ENCODE data around the gene XKRX.

- TF ChIP-seq CTCF (IDR thresholded peaks at IDR 0.05; ENCODE audit: insufficient read depth, low read length) (no peak), POLR2AphosphoS5 (IDR thresholded peaks at IDR 0.05; ENCODE audit: low read depth) (no peak), REST (IDR thresholded peaks at IDR 0.05; ENCODE audit: insufficient replicate concordance, low read depth) (no peak), GABPA (IDR thresholded peaks at IDR 0.05; ENCODE audit: low read depth) (no peak), SPI1 (IDR thresholded peaks at IDR 0.05; ENCODE audit: borderline replicate concordance, low read depth) (no peak)
These were observed 2.3 kb downstream of the XKRX start for GRCh38 chrX:100926453-100926852.
